Neuronal stem cell (in vitro differentiated cells): ENCODE data around the gene PCYOX1L.

Experiments
- DNase-seq: peaks from one replicate; pipeline ENCODE4 v3.0.0-alpha.2; 2013; ENCODE audit warnings: low spot score
- H2AFZ ChIP-seq: one replicate; pipeline ENCODE4 v1.6.1; 2013; ENCODE audit warnings: mild to moderate bottlenecking, low read length, inconsistent platforms
- H2AK5ac ChIP-seq: 2 replicates; pipeline ENCODE4 v1.6.1; 2013; ENCODE audit warnings: low read depth, mild to moderate bottlenecking, inconsistent platforms, low read length, moderate library complexity, mixed read lengths
- H2BK120ac ChIP-seq: 2 replicates; pipeline ENCODE4 v1.6.1; 2013; ENCODE audit warnings: low read depth, mild to moderate bottlenecking, inconsistent platforms, low read length, moderate library complexity, mixed read lengths
- H2BK12ac ChIP-seq: one replicate; pipeline ENCODE4 v1.6.1; 2013; ENCODE audit warnings: low read length, inconsistent platforms
- H2BK15ac ChIP-seq: 2 replicates; pipeline ENCODE4 v1.6.1; 2013; ENCODE audit warnings: mild to moderate bottlenecking, low read length, inconsistent platforms, mixed read lengths
- H2BK5ac ChIP-seq: one replicate; pipeline ENCODE4 v1.6.1; 2013; ENCODE audit warnings: inconsistent platforms, mild to moderate bottlenecking, low read length, moderate library complexity
- H3K14ac ChIP-seq: one replicate; pipeline ENCODE4 v1.6.1; 2013; ENCODE audit warnings: low read length, inconsistent platforms
- H3K18ac ChIP-seq: 2 replicates; pipeline ENCODE4 v1.6.1; 2013; ENCODE audit warnings: low read length, inconsistent platforms
- H3K23ac ChIP-seq: 2 replicates; pipeline ENCODE4 v1.6.1; 2013; ENCODE audit warnings: low read depth, mild to moderate bottlenecking, mixed read lengths, low read length, inconsistent platforms; ENCODE audit not compliant: poor library complexity
- H3K27ac ChIP-seq: replicated peaks from 3 replicates; pipeline ENCODE4 v1.5.1; 2013; ENCODE audit warnings: low read length, inconsistent platforms
- H3K27me3 ChIP-seq, 3 experiments: 2 replicates each; pipeline ENCODE4 v1.6.1; 2013; ENCODE audit warnings: low read length in 3 of 3, mild to moderate bottlenecking in 2 of 3, inconsistent platforms in 1 of 3, low read depth in 1 of 3, mixed read lengths in 1 of 3, moderate library complexity in 1 of 3; ENCODE audit not compliant: control insufficient read depth in 3 of 3, insufficient read depth in 3 of 3
- H3K36me3 ChIP-seq, 2 donors: replicated peaks in 1 of 2; 2 replicates each; pipeline ENCODE4 v1.6.1; 2013; ENCODE audit warnings: low read length in 2 of 2; ENCODE audit not compliant: control insufficient read depth in 2 of 2, insufficient read depth in 2 of 2
- H3K4ac ChIP-seq: 2 replicates; pipeline ENCODE4 v1.6.1; 2013; ENCODE audit warnings: inconsistent platforms, mild to moderate bottlenecking, low read length, moderate library complexity
- H3K4me1 ChIP-seq, 2 donors: 1 replicate in 1 of 2; 2 replicates in 1 of 2; pipeline ENCODE4 v1.6.1; 2013; ENCODE audit warnings: low read length in 2 of 2, low read depth in 1 of 2; ENCODE audit not compliant: control insufficient read depth in 2 of 2, insufficient read depth in 1 of 2
- H3K4me2 ChIP-seq: one replicate; pipeline ENCODE4 v1.6.1; 2013; ENCODE audit warnings: mild to moderate bottlenecking, low read length, inconsistent platforms; ENCODE audit not compliant: insufficient read depth, poor library complexity, severe bottlenecking
- H3K4me3 ChIP-seq, 2 donors: 2 replicates each; pipeline ENCODE4 v1.5.1; 2013; ENCODE audit warnings: low read length in 2 of 2, mild to moderate bottlenecking in 2 of 2, inconsistent platforms in 1 of 2, moderate library complexity in 1 of 2
- H3K79me1 ChIP-seq: one replicate; pipeline ENCODE4 v1.6.1; 2013; ENCODE audit warnings: low read depth, mild to moderate bottlenecking, inconsistent platforms, low read length, moderate library complexity
- H3K9ac ChIP-seq: one replicate; pipeline ENCODE4 v1.6.1; 2013; ENCODE audit warnings: mild to moderate bottlenecking, low read depth, low read length, inconsistent platforms; ENCODE audit not compliant: poor library complexity
- H3K9me3 ChIP-seq, 2 donors: replicated peaks in 1 of 2; 2 replicates each; pipeline versions ENCODE3 to v1.6.1; 2013; ENCODE audit warnings: low read length in 2 of 2, mild to moderate bottlenecking in 2 of 2, inconsistent platforms in 1 of 2, low read depth in 1 of 2, mixed read lengths in 1 of 2, moderate library complexity in 1 of 2; ENCODE audit not compliant: control insufficient read depth in 2 of 2, insufficient read depth in 1 of 2
- H4K8ac ChIP-seq: one replicate; pipeline ENCODE4 v1.6.1; 2013; ENCODE audit warnings: low read depth, mild to moderate bottlenecking, inconsistent platforms, low read length, moderate library complexity
- H4K91ac ChIP-seq: one replicate; pipeline ENCODE4 v1.6.1; 2013; ENCODE audit warnings: low read length, low read depth, mild to moderate bottlenecking, inconsistent platforms; ENCODE audit not compliant: poor library complexity
- WGBS, 2 donors: extraction: QIAGEN DNeasy Blood & Tissue Kit; methylation state at CpG; one replicate each; pipeline ENCODE4 v1.1.7; 2013; ENCODE audit warnings: missing lambda C conversion rate in 2 of 2, mixed read lengths in 1 of 2; ENCODE audit not compliant: insufficient read length in 2 of 2, insufficient replicate concordance in 1 of 2; ENCODE audit errors: extremely low coverage in 2 of 2; 5-methylcytosine and 5-hydroxymethylcytosine counted together

Gene PCYOX1L

DNA sequence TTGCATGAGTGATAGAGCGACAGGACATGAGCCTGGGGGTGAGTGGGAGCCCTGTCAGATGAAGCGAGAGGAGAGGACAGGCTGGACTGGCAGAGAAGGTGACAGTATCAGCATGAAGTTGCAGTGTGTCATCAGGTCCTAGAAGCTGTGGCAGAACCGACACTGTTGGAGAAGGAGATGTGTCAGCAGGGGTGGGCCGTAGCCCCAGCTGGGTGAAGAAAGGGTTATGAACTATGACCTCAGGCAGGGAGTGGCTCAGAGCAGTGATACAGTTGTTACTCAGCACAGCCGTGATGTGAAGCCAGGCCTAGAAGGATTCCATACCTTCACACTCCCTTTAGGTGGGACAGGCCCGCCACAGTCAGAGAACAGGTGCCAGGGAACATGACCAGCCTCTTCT, 7.6 kb downstream of the PCYOX1L start:
- no peak overlapping the region for H4K8ac ChIP-seq
- no peak overlapping the region for H3K4ac ChIP-seq
- H3K4me3 ChIP-seq, result no peak overlapping the region
- no peaks in the 10 kb centered on the region for H3K27me3 ChIP-seq
- H4K91ac ChIP-seq, result no peak overlapping the region
- peaks cover 2 to 8% of the 10 kb centered on the region in 2 donors for H3K4me1 ChIP-seq
- no peak overlapping the region for H3K9ac ChIP-seq
- no peaks in the 10 kb centered on the region for H3K9me3 ChIP-seq
- H2BK5ac ChIP-seq, result no peak overlapping the region
- H3K36me3 ChIP-seq, result peaks cover 0 to 5% of the 10 kb centered on the region in 2 donors
- no peak overlapping the region for H3K27ac ChIP-seq
- no peak overlapping the region for H3K14ac ChIP-seq
- H2BK12ac ChIP-seq, result no peak overlapping the region
- H3K23ac ChIP-seq, result no peak overlapping the region
- DNase-seq, result no peak
- H3K18ac ChIP-seq, result no peak overlapping the region
- no peaks in the 10 kb centered on the region for H3K79me1 ChIP-seq
- H2BK120ac ChIP-seq, result no peak overlapping the region
- no CpG with 5 or more reads among the region's 6 CpGs for WGBS, 2 donors
- H2AK5ac ChIP-seq, result no peak overlapping the region
- no peak overlapping the region for H2AFZ ChIP-seq
- no peak overlapping the region for H3K4me2 ChIP-seq
- H2BK15ac ChIP-seq, result no peak overlapping the region

DNA sequence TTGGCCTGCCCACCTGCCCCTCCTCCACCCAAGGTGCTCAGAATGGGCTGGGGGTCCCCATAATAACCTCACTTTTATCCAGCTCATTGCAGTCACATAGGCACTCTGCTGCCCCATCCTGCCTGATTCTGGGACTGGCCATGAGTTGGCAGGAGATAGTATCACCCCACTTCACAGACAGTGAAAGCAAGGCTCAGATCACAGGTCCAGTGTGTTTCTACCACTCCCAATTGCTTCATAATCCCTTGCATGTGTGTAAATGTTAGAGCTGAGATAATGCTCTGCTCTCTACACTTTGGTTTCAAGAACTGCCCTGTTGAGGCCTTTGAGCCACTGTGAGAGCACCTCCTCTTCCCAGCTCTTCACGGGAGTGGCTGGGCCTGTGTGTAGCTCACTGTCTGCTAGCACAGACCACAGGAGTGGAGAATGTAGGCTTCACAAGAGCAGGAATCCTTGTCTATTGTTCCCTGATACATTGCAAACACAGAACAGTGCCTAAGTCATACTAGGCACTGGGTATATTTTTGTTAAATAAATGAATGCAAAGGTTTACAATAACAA, 8.4 kb downstream of the PCYOX1L start:
- H3K4ac ChIP-seq, result no peak overlapping the region
- H3K23ac ChIP-seq, result no peak overlapping the region
- no peak overlapping the region for H2AFZ ChIP-seq
- H3K18ac ChIP-seq, result no peak overlapping the region
- no peak overlapping the region for H2BK5ac ChIP-seq
- H3K27ac ChIP-seq, result no peak overlapping the region
- no peak overlapping the region for H3K4me2 ChIP-seq
- no CpG with 5 or more reads among the region's 1 CpG for WGBS, 2 donors
- H3K14ac ChIP-seq, result no peak overlapping the region
- no peak overlapping the region for H2BK120ac ChIP-seq
- H3K4me1 ChIP-seq, result peaks cover 2 to 8% of the 10 kb centered on the region in 2 donors
- H3K4me3 ChIP-seq, result no peak overlapping the region
- H3K27me3 ChIP-seq, result no peaks in the 10 kb centered on the region
- no peaks in the 10 kb centered on the region for H3K9me3 ChIP-seq
- no peak for DNase-seq
- no peak overlapping the region for H2AK5ac ChIP-seq
- H2BK15ac ChIP-seq, result no peak overlapping the region
- H4K8ac ChIP-seq, result no peak overlapping the region
- no peak overlapping the region for H2BK12ac ChIP-seq
- peaks cover 0 to 5% of the 10 kb centered on the region in 2 donors for H3K36me3 ChIP-seq
- no peak overlapping the region for H3K9ac ChIP-seq
- no peak overlapping the region for H4K91ac ChIP-seq
- no peaks in the 10 kb centered on the region for H3K79me1 ChIP-seq

DNA sequence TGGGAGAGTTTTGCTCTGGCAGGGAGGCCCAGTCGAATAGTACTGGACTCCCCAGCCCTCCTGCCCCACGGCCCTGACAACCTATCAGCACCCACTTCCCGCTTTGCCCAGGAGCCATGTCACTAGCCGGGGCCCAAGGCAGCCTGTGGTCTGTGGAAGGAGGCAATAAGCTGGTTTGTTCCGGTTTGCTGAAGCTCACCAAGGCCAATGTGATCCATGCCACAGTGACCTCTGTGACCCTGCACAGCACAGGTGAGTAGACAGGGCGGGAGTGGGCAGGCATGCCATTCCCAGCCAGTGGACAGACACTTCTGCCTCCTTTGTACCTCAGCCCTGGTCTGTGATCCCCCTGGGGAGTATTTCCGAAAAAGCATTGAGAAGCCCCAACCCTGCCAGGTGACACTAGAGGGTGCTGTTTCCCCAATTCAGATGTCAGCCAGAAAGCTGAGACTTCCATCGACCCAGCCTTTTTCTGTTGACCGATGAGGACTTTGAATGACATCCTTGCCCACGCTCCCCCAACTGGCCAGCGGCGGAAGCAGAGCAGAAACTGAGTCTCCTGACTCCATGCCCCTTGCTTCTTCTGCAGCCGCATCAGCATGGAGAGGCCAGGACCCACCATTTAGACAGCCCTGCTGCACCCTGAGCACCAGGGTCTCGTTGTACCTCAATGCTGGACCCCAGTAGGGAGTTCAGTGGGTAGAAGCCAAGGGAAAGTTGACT, 9.6 kb downstream of the PCYOX1L start:
- H2BK12ac ChIP-seq, result no peak overlapping the region
- no peak overlapping the region for H3K27ac ChIP-seq
- peak; percentile 81 for DNase-seq
- H4K91ac ChIP-seq, result no peak overlapping the region
- no peak overlapping the region for H3K4ac ChIP-seq
- H3K4me1 ChIP-seq, result peaks cover 2 to 8% of the 10 kb centered on the region in 2 donors
- peak overlapping the region; percentile 88 for H2BK15ac ChIP-seq
- no peaks in the 10 kb centered on the region for H3K9me3 ChIP-seq
- peak overlapping the region; percentile 52 for H2AFZ ChIP-seq
- H2BK5ac ChIP-seq, result peak overlapping the region; percentile 39
- no peak overlapping the region for H3K4me3 ChIP-seq
- no peak overlapping the region for H3K9ac ChIP-seq
- peak overlapping the region; percentile 71 for H3K23ac ChIP-seq
- no peaks in the 10 kb centered on the region for H3K27me3 ChIP-seq
- peak overlapping the region; percentile 81 for H3K18ac ChIP-seq
- H3K14ac ChIP-seq, result no peak overlapping the region
- H3K79me1 ChIP-seq, result no peaks in the 10 kb centered on the region
- H2BK120ac ChIP-seq, result peak overlapping the region; percentile 19
- H2AK5ac ChIP-seq, result peak overlapping the region; percentile 62
- H3K36me3 ChIP-seq, result peaks cover 0 to 5% of the 10 kb centered on the region in 2 donors
- no peak overlapping the region for H4K8ac ChIP-seq
- no CpG with 5 or more reads among the region's 14 CpGs for WGBS, 2 donors
- H3K4me2 ChIP-seq, result no peak overlapping the region

DNA sequence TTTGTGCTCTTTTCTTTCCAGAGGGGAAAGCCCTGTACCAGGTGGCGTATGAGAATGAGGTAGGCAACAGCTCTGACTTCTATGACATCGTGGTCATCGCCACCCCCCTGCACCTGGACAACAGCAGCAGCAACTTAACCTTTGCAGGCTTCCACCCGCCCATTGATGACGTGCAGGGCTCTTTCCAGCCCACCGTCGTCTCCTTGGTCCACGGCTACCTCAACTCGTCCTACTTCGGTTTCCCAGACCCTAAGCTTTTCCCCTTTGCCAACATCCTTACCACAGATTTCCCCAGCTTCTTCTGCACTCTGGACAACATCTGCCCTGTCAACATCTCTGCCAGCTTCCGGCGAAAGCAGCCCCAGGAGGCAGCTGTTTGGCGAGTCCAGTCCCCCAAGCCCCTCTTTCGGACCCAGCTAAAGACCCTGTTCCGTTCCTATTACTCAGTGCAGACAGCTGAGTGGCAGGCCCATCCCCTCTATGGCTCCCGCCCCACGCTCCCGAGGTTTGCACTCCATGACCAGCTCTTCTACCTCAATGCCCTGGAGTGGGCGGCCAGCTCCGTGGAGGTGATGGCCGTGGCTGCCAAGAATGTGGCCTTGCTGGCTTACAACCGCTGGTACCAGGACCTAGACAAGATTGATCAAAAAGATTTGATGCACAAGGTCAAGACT, 10.3 kb downstream of the PCYOX1L start:
- WGBS, 2 donors, result no CpG with 5 or more reads among the region's 22 CpGs

More for the DNA sequence above, 10.3 kb downstream of the PCYOX1L start:
- Histone ChIP-seq H3K27ac (no peak overlapping the region), H2BK15ac (no peak overlapping the region), H3K36me3 (peaks cover 0 to 5% of the 10 kb centered on the region in 2 donors), H3K18ac (peak overlapping the region; percentile 50), H3K79me1 (no peaks in the 10 kb centered on the region), H2BK5ac (peak overlapping the region; percentile 27), H3K14ac (no peak overlapping the region), H2BK120ac (no peak overlapping the region), H3K4ac (no peak overlapping the region), H3K4me3 (no peak overlapping the region), H2AFZ (no peak overlapping the region), H3K23ac (peak overlapping the region; percentile 25), H3K9me3 (no peaks in the 10 kb centered on the region), H3K4me2 (no peak overlapping the region), H2BK12ac (no peak overlapping the region), H2AK5ac (peak overlapping the region; percentile 22), H3K9ac (no peak overlapping the region), H3K4me1 (peaks cover 2 to 8% of the 10 kb centered on the region in 2 donors), H3K27me3 (no peaks in the 10 kb centered on the region), H4K8ac (no peak overlapping the region), H4K91ac (no peak overlapping the region)
- DNase-seq, result no peak
